ENCODE measurements around the gene STON2.
"Not testable (repeated sequence)": the region's sequence is repeated elsewhere in the genome, so short reads cannot be mapped to it uniquely, and the experiment has no call there.

Gene STON2

GRCh38 chr14:81246461-81247270, 153.5 kb downstream of the STON2 start:
- no peak for TF ChIP-seq JUND (IDR thresholded peaks at IDR 0.05; ENCODE audit: low read depth)
- DNase-seq (ENCODE audit: low read depth in 1 of 2, low spot score in 1 of 2), result no peak
- in situ Hi-C loops (cut with HindIII; ENCODE audit: low pct_unique_long_range_greater_than_20kb, low sequenced_read_pairs), result no loop called here

GRCh38 chr14:81245771-81246170, 154.4 kb downstream of the STON2 start:
- no peak for DNase-seq (ENCODE audit: low read depth in 1 of 2, low spot score in 1 of 2)
- no peak for TF ChIP-seq JUND (IDR thresholded peaks at IDR 0.05; ENCODE audit: low read depth)
- in situ Hi-C loops (cut with HindIII; ENCODE audit: low pct_unique_long_range_greater_than_20kb, low sequenced_read_pairs), result no loop called here

- DNase-seq (ENCODE audit: low read depth in 1 of 2, low spot score in 1 of 2); in situ Hi-C loops (cut with HindIII; ENCODE audit: low pct_unique_long_range_greater_than_20kb, low sequenced_read_pairs): not testable (repeated sequence)
Measured at GRCh38 chr14:81244431-81244830, 155.7 kb downstream of the STON2 start.

- in situ Hi-C loops (cut with HindIII; ENCODE audit: low pct_unique_long_range_greater_than_20kb, low sequenced_read_pairs), result no loop called here
- no peak for DNase-seq (ENCODE audit: low read depth in 1 of 2, low spot score in 1 of 2)
- TF ChIP-seq JUND (IDR thresholded peaks at IDR 0.05; ENCODE audit: low read depth), result no peak
Measured at GRCh38 chr14:81243499-81243898, 156.6 kb downstream of the STON2 start.

- in situ Hi-C loops (cut with HindIII; ENCODE audit: low pct_unique_long_range_greater_than_20kb, low sequenced_read_pairs); DNase-seq (ENCODE audit: low read depth in 1 of 2, low spot score in 1 of 2): not testable (repeated sequence)
Measured at GRCh38 chr14:81236849-81237248, 163.3 kb downstream of the STON2 start.

GRCh38 chr14:81236138-81236537, 164.0 kb downstream of the STON2 start:
- TF ChIP-seq JUND (IDR thresholded peaks at IDR 0.05; ENCODE audit: low read depth), result no peak
- DNase-seq (ENCODE audit: low read depth in 1 of 2, low spot score in 1 of 2), result no peak
- in situ Hi-C loops (cut with HindIII; ENCODE audit: low pct_unique_long_range_greater_than_20kb, low sequenced_read_pairs), result no loop called here

GRCh38 chr14:81235096-81235495, 165.0 kb downstream of the STON2 start:
- no peak for TF ChIP-seq JUND (IDR thresholded peaks at IDR 0.05; ENCODE audit: low read depth)
- DNase-seq (ENCODE audit: low read depth in 1 of 2, low spot score in 1 of 2), result no peak

GRCh38 chr14:81234278-81234677, 165.8 kb downstream of the STON2 start:
- TF ChIP-seq JUND (IDR thresholded peaks at IDR 0.05; ENCODE audit: low read depth), result no peak
- in situ Hi-C loops (cut with HindIII; ENCODE audit: low pct_unique_long_range_greater_than_20kb, low sequenced_read_pairs), result no loop called here
- DNase-seq (ENCODE audit: low read depth in 1 of 2, low spot score in 1 of 2), result no peak

More at GRCh38 chr14:81235096-81235495, 165.0 kb downstream of the STON2 start:
- in situ Hi-C loops (cut with HindIII; ENCODE audit: low pct_unique_long_range_greater_than_20kb, low sequenced_read_pairs), result no loop called here

- TF ChIP-seq JUND (IDR thresholded peaks at IDR 0.05; ENCODE audit: low read depth), result no peak
- in situ Hi-C loops (cut with HindIII; ENCODE audit: low pct_unique_long_range_greater_than_20kb, low sequenced_read_pairs), result no loop called here
- DNase-seq (ENCODE audit: low read depth in 1 of 2, low spot score in 1 of 2), result no peak
Measured at GRCh38 chr14:81233615-81234014, 166.5 kb downstream of the STON2 start.

GRCh38 chr14:81231540-81231939, 168.6 kb downstream of the STON2 start:
- no peak for TF ChIP-seq JUND (IDR thresholded peaks at IDR 0.05; ENCODE audit: low read depth)
- in situ Hi-C loops (cut with HindIII; ENCODE audit: low pct_unique_long_range_greater_than_20kb, low sequenced_read_pairs), result no loop called here
- DNase-seq (ENCODE audit: low read depth in 1 of 2, low spot score in 1 of 2), result no peak

GRCh38 chr14:81224222-81224621, 175.9 kb downstream of the STON2 start:
- no peak for TF ChIP-seq JUND (IDR thresholded peaks at IDR 0.05; ENCODE audit: low read depth)
- in situ Hi-C loops (cut with HindIII; ENCODE audit: low pct_unique_long_range_greater_than_20kb, low sequenced_read_pairs), result no loop called here
- no peak for DNase-seq (ENCODE audit: low read depth in 1 of 2, low spot score in 1 of 2)

- DNase-seq (ENCODE audit: low read depth in 1 of 2, low spot score in 1 of 2); in situ Hi-C loops (cut with HindIII; ENCODE audit: low pct_unique_long_range_greater_than_20kb, low sequenced_read_pairs): not testable (repeated sequence)
Measured at GRCh38 chr14:81223788-81224187, 176.3 kb downstream of the STON2 start.

- in situ Hi-C loops (cut with HindIII; ENCODE audit: low pct_unique_long_range_greater_than_20kb, low sequenced_read_pairs), result no loop called here
- DNase-seq (ENCODE audit: low read depth in 1 of 2, low spot score in 1 of 2), result peak in 1 of 2 experiments; percentile 36
- no peak for TF ChIP-seq JUND (IDR thresholded peaks at IDR 0.05; ENCODE audit: low read depth)
Measured at GRCh38 chr14:81222691-81223090, 177.4 kb downstream of the STON2 start.

GRCh38 chr14:81222126-81222525, 178.0 kb downstream of the STON2 start:
- TF ChIP-seq JUND (IDR thresholded peaks at IDR 0.05; ENCODE audit: low read depth), result no peak

More at GRCh38 chr14:81222126-81222525, 178.0 kb downstream of the STON2 start:
- no peak for DNase-seq (ENCODE audit: low read depth in 1 of 2, low spot score in 1 of 2)
- in situ Hi-C loops (cut with HindIII; ENCODE audit: low pct_unique_long_range_greater_than_20kb, low sequenced_read_pairs), result no loop called here
